Measurements from ENCODE around the gene AP3D1. TPM values are rescaled to one million over a fixed set of nuclear protein-coding genes. Genes with fewer than 3 reads are reported as not detected.

Gene AP3D1
- total RNA-seq, 3 donors from 2014 or later: 91.9 to 109 (median 108) TPM

DNA sequence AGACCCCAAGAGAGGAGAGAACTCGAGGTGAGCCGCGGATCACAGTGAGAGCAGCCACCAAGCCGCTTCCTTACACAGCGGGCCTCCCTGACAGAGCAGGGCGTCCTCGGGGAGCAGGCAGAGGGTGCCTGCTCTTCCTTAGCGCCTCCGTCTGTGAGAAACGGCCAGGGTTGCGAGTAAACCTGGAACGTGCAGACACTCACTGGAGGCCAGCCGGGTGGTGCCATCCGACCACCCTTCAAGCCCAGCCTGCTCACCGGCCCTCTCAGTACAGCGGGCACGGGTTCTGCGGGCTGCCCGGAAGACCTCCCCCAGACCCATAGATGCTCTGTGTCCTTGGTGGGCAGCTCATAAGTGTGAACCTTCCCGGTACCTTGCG is 22.0 kb upstream of the AP3D1 start:
- no peaks in the 10 kb centered on the region for H3K36me3 Mint-ChIP-seq (ENCODE audit: insufficient read depth)
- ATAC-seq (no peak), DNase-seq (no peak)
- no peaks in the 10 kb centered on the region for H3K27me3 Mint-ChIP-seq (ENCODE audit: low read depth)
- peaks cover 48% of the 10 kb centered on the region for H3K4me1 Mint-ChIP-seq (ENCODE audit: low read depth)
- no peak overlapping the region for H3K4me3 Mint-ChIP-seq
- H3K9me3 Mint-ChIP-seq: no peaks in the 10 kb centered on the region

- Mint-ChIP-seq H3K27me3 (ENCODE audit: low read depth) (no peaks in the 10 kb centered on the region), H3K4me3 (peak overlapping the region; percentile 53), H3K4me1 (ENCODE audit: low read depth) (peaks cover 59% of the 10 kb centered on the region), H3K9me3 (no peaks in the 10 kb centered on the region), H3K36me3 (ENCODE audit: insufficient read depth) (no peaks in the 10 kb centered on the region)
- ATAC-seq (peak; percentile 91 to 93), DNase-seq (peak; percentile 83)
Observed at GRCh38 chr19:2171349-2172145, 20.2 kb upstream of the AP3D1 start.

DNA sequence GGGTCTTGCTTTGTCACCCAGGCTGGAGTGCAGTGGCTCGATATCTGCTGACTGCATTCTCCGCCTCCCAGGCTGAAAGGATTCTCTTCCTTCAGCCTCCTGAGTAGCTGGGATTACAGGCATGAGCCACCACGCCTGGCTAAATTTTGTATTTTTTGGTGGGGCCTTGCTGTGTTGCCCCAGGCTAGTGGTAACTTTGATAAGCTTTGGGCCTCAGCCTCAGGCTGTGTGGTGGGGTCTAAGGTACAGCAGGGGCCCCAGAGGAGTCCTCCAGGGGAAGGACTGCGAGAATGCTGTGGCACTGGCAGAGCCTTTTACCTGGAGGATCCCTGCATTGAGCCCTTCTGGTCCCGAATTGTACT is 19.6 kb upstream of the AP3D1 start:
- ATAC-seq: peak; percentile 17

DNA sequence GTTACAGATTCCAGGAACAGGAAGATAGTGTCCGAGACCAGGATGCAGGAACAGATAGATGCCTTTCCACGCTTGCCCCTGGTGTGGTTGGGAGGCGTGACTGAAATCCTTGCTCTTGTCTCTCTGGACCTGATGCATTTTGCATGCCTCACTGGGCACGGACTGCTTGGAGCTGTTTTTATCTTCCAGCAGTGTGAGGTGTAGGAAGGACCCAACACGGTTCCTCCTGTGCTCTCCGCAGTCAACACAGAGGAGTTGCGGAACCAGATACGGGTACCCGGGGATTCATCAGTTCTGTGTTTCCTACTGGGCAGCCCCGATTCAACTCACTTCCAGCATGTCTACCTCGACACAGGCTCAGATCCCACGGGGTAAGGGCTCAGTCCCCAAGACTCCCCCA is 18.9 kb upstream of the AP3D1 start:
- ATAC-seq: no peak
- Mint-ChIP-seq H3K4me3 (no peak overlapping the region), H3K9me3 (no peaks in the 10 kb centered on the region), H3K27me3 (ENCODE audit: low read depth) (no peaks in the 10 kb centered on the region), H3K36me3 (ENCODE audit: insufficient read depth) (no peaks in the 10 kb centered on the region), H3K4me1 (ENCODE audit: low read depth) (peaks cover 68% of the 10 kb centered on the region)
- DNase-seq: no peak

More for the DNA sequence above, 19.6 kb upstream of the AP3D1 start:
- no peaks in the 10 kb centered on the region for H3K36me3 Mint-ChIP-seq (ENCODE audit: insufficient read depth)
- peak overlapping the region; percentile 53 for H3K4me3 Mint-ChIP-seq
- peaks cover 62% of the 10 kb centered on the region for H3K4me1 Mint-ChIP-seq (ENCODE audit: low read depth)
- DNase-seq: no peak
- H3K9me3 Mint-ChIP-seq: no peaks in the 10 kb centered on the region
- H3K27me3 Mint-ChIP-seq (ENCODE audit: low read depth): no peaks in the 10 kb centered on the region

DNA sequence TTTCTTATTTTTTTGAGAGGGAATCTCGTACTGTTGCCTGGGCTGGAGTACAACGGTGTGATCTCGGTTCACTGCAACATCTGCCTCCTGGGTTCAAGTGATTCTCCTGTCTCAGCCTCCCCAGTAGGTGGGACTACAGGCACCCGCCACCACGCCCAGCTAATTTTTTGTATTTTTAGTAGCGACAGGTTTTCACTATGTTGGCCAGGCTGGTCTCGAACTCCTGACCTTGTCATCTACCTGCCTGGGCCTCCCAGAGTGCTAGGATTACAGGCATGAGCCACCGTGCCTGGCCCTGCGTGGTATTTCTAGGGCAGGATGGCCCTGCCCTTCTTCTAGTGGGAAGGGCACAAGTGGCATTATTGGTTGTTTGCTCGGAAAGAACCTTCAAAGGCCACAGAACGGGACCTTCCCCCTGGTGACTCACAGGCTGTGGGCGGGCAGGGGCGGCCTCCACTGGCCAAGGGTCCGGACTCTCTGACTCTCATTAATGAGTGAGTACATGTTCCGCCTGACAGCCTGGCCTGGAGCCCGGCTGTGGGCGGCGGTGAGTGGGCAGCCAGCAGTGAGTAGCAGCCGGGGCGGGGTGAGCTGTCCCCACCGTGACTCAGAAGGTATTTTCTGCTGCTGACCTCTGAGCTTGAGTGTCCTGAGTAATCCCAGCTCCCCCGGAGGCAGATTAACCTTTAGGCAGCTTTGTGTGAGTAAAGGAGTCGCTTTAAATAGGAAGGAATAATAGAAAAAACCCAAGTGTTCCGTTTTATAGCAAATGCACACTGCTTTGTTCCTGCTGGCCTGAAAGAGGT is 17.5 kb upstream of the AP3D1 start:
- ATAC-seq: peak; percentile 21 to 23

DNA sequence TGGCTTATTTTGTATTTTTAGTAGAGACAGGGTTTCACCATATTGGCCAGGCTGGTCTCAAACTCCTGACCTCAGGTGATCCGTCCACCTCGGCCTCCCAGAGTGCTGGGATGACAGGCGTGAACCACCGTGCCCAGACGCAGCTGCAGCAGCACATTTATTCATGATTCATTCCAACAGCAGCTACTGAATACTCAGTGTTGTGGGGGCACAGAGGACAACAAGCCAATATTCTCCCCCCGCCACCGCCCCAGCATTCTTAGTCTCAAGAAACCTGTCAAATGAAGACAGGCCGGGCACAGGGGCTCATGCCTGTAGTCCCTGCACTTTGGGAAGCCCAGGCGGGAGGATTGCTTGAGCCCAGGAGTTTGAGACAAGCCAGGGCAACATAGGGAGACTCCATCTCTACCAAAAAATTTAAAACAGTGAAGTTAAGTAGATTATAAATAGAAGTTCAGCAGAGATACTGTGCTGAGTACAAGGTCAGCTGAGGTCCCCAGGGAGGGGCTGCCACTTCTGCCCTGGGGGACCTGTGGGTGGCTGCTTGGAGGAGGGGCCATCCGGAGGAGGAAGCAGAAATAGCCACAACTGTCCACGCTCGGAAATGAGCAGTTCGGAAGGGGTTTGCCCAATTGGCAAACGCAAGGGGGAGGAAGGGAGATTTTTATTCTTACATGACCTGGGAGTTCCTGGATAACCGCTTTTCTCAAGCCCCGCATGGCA is 16.7 kb upstream of the AP3D1 start:
- ATAC-seq (no peak), DNase-seq (no peak)
- H3K4me1 Mint-ChIP-seq (ENCODE audit: low read depth): peaks cover 58% of the 10 kb centered on the region
- no peaks in the 10 kb centered on the region for H3K9me3 Mint-ChIP-seq
- no peaks in the 10 kb centered on the region for H3K27me3 Mint-ChIP-seq (ENCODE audit: low read depth)
- no peaks in the 10 kb centered on the region for H3K36me3 Mint-ChIP-seq (ENCODE audit: insufficient read depth)
- peak overlapping the region; percentile 67 for H3K4me3 Mint-ChIP-seq

More for the DNA sequence above, 17.5 kb upstream of the AP3D1 start:
- Mint-ChIP-seq H3K9me3 (no peaks in the 10 kb centered on the region), H3K4me1 (ENCODE audit: low read depth) (peaks cover 63% of the 10 kb centered on the region), H3K27me3 (ENCODE audit: low read depth) (no peaks in the 10 kb centered on the region), H3K4me3 (peak overlapping the region; percentile 67), H3K36me3 (ENCODE audit: insufficient read depth) (no peaks in the 10 kb centered on the region)
- peak; percentile 77 for DNase-seq

DNA sequence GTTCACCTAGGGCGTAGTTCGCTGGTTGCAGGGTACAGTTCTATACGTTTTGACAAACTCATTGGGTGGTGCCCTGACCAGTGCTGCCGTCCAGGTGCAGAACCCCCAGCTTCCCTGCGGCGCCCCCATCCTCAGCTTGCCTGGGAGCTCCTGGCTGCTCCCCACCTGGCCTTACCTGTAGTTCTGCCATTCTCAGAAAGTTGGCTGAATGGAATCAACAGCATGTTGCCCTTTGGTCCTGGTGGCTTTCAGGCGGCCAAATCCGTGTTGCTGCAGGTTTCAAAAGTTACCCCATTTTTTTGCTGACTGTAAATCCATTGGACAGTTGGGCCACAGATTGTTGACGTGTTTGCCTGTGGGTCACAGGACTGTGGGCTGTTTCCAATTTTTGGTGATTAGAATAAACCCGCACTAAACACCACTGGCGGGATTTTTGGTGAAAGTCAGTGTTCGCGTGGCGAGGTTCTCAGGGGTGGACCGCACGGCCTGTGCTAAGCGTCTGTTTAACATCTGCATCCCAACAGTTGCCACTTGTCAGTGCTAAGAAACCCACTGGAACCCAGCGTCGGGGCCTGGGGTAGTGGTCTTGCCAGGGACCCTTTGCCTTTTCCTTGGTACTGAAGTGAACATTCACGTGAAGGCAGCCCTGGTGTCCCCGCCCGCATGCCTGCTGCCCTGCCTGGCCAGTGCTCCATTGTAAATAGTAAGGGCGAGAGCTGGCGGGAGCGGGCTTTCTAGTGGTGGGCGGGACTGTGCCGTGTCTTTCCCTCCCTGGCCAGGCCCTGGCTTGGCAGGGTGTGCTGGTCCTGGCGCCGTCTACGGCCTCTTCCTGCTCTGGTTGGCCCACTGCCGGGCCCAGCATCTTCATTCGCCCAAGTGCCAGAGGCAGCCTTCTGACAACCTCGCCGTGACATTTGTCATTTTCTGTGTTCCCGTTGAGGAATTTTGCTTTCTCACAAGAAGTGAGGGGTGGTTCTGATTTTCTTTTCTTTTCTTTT is 15.7 kb upstream of the AP3D1 start:
- Mint-ChIP-seq H3K4me1 (ENCODE audit: low read depth) (peaks cover 54% of the 10 kb centered on the region), H3K36me3 (ENCODE audit: insufficient read depth) (no peaks in the 10 kb centered on the region), H3K9me3 (no peaks in the 10 kb centered on the region), H3K4me3 (peak overlapping the region; percentile 67), H3K27me3 (ENCODE audit: low read depth) (no peaks in the 10 kb centered on the region)
- DNase-seq (no peak), ATAC-seq (no peak)

DNA sequence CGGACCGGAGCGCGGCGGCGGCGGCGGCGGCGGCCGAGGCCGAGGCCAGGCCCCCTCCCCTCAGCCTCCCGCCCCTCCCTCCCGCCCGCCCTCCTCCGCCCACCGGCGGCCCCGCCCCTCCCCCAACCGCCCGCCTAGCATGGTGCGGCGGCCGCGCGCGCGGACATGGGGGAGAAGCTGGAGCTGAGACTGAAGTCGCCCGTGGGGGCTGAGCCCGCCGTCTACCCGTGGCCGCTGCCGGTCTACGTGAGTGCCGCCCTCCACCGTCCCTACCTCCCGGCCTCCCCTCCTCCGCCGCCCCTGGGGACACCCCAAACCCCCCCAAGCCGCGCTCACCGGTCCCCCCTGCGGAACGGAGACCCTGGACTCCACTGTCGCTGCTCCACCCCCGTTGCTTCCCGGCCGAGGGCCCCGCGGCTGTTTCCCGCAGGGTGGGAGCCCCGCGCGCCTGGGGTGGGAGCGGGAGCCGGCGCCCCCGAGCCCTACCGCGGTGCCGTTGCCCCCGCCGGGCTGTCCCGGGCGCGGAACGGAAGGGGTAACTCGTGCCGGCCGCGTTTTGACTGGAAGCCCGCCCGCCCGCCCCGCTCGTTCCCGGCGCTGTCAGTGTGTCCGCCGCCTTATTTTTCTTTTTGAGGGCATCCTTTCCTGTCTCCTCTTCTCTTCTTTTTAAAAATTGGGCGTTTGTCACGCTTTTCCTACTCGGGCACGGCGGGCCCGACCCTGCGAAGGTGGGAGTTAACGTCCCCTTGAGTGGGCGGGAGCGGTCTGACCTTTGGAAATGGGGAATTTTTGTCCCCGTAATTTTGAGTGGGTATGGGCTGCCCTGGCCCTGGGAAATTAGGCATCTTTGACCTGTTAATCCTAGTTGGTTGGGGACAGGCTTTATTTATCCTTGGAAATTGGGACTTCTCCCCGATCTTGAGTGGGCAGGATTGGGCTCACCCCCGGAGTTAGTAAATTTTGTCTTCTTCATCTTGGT is 12.9 kb upstream of the AP3D1 start:
- DNase-seq (peak; percentile 39), ATAC-seq (peak; percentile 46 to 48)
- H3K4me3 Mint-ChIP-seq: peak overlapping the region; percentile 97
- peaks cover 31% of the 10 kb centered on the region for H3K4me1 Mint-ChIP-seq (ENCODE audit: low read depth)
- H3K27me3 Mint-ChIP-seq (ENCODE audit: low read depth): no peaks in the 10 kb centered on the region
- no peaks in the 10 kb centered on the region for H3K36me3 Mint-ChIP-seq (ENCODE audit: insufficient read depth)
- no peaks in the 10 kb centered on the region for H3K9me3 Mint-ChIP-seq

- Mint-ChIP-seq H3K9me3 (no peaks in the 10 kb centered on the region), H3K27me3 (ENCODE audit: low read depth) (no peaks in the 10 kb centered on the region), H3K4me1 (ENCODE audit: low read depth) (no peaks in the 10 kb centered on the region), H3K4me3 (no peak overlapping the region), H3K36me3 (ENCODE audit: insufficient read depth) (no peaks in the 10 kb centered on the region)
- DNase-seq (no peak), ATAC-seq (no peak)
Observed at GRCh38 chr19:2160379-2160778, 9.0 kb upstream of the AP3D1 start.

- ATAC-seq: no peak
- Mint-ChIP-seq H3K27me3 (ENCODE audit: low read depth) (no peaks in the 10 kb centered on the region), H3K36me3 (ENCODE audit: insufficient read depth) (no peaks in the 10 kb centered on the region), H3K4me1 (ENCODE audit: low read depth) (no peaks in the 10 kb centered on the region), H3K4me3 (no peak overlapping the region), H3K9me3 (no peaks in the 10 kb centered on the region)
- no peak for DNase-seq
Observed at GRCh38 chr19:2157452-2157851, 6.1 kb upstream of the AP3D1 start.

DNA sequence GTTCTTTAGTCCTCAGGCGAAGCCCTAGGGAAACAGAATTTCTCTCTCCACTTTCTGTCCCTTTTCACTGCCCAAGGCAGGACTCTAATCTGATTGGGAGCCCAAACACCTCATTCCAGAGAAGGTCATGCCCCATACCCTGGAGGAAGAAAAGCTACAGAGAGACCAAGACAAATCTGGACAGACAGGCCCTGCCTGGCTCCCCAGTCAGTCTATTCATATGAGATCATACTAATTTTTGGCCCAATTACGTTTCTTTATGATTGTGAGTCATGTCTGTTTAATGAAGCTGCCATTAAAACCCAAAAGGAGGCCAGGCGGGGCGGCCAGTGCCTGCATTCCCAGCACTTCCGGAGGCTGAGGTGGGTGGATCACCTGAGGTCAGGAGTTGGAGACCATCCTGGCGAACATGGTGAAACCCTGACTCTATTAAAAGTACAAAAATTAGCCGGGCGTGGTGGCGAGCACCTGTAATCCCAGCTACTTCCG is 3.3 kb upstream of the AP3D1 start:
- H3K4me3 Mint-ChIP-seq: no peak overlapping the region
- no peaks in the 10 kb centered on the region for H3K9me3 Mint-ChIP-seq
- H3K36me3 Mint-ChIP-seq (ENCODE audit: insufficient read depth): peaks cover 1% of the 10 kb centered on the region
- H3K27me3 Mint-ChIP-seq (ENCODE audit: low read depth): no peaks in the 10 kb centered on the region
- ATAC-seq: no peak
- DNase-seq: no peak
- peaks cover 16% of the 10 kb centered on the region for H3K4me1 Mint-ChIP-seq (ENCODE audit: low read depth)

DNA sequence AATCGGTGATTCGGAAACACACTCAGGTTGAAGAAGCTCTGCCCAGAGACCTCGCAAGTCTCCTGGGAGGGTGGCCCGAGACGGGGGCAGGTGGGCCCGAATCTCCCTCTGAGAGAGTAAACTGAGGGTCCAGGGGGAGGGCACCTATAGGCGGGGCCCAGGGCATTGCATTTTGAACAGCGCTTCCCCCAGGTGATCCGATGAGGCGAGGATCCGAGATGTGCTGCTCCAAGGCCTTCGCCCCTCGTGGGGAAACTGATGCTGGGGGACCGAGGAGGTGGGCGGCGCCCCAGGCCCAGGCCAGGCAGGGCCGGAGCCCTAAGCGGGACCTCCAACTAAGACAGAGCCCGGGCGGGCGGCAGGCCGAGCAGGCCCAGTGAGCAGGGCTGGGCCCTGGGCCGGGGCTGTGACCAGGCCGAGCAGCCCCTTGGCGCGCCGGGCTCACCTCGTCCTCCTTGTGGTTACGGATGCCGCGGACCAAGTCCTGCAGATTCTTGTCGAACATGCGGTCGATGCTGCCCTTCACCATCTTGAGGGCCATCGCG is 500 bp downstream of the AP3D1 start:
- peak; percentile 6 to 7 for ATAC-seq
- Mint-ChIP-seq H3K4me1 (ENCODE audit: low read depth) (peaks cover 41% of the 10 kb centered on the region), H3K4me3 (peak overlapping the region; percentile 85), H3K9me3 (no peaks in the 10 kb centered on the region), H3K27me3 (ENCODE audit: low read depth) (no peaks in the 10 kb centered on the region), H3K36me3 (ENCODE audit: insufficient read depth) (peaks cover 4% of the 10 kb centered on the region)
- no peak for DNase-seq

Measured in activated T-cell treated with anti-CD3 and anti-CD28 coated beads, Interleukin-2, amount 50 U/mL, for 4 hours (primary cell).